ENCODE measurements around the gene ABLIM2.
A peak's percentile ranks its signal among the peaks of the same experiment; 100 is the strongest.

ABLIM2 gene

DNA sequence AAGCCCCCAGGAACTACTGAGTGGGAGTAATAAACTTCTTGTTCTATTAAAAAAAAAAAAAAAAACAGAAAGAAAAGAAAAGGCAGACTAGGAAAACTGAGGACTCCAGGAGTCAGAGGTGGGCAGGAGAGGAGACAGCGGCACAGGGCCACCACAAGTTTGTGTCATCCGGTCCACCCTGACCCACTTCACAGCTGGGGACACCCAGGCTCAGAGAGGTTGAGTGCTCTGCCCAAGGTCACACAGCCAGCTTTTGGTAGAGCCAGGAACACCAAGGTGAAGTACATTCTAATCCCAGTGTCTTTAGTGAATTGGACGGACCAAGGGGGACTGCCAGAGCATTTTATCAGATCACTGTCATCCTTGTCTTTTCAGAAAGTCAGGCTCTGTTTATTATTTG lies 16.4 kb upstream of the ABLIM2 start:
- DNase-seq (ENCODE audit: low read depth in 2 of 2): no peak

DNA sequence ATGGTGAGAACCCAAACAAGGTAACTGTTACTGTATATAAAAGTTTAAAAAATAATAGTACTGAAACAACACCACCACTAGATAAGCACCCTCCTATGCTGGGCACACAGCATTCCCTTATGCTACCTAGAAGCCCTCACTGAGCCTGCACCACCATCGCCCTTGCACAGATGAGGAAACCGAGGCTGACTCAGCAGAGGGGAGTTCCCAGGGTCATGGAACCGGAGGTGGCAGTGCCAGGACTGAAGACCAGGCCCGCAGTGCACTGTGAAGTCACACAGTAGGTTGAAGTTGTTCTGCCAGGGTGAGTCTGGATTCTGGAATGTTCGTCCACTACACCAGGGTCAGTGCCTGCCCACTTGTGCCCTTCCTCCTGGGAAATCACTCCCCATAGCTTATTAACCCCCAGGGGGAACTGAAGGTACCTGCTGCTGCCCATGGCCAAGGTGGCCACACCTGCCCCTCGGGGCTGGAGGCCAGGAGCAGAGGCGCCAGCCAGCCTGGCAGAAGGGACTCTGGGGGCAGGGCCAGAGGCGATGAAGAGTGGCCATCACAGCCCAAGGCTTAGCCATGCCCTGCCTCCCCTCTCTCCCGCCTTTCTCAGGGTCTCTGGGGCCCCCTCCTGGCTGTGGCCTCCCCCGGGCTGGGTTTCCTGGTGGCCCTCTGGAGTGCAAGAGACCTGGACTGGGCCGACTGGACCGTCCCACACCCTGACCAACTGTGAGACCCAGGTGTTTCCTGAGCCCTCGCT lies 15.1 kb upstream of the ABLIM2 start:
- no peak for DNase-seq (ENCODE audit: low read depth in 2 of 2)

DNA sequence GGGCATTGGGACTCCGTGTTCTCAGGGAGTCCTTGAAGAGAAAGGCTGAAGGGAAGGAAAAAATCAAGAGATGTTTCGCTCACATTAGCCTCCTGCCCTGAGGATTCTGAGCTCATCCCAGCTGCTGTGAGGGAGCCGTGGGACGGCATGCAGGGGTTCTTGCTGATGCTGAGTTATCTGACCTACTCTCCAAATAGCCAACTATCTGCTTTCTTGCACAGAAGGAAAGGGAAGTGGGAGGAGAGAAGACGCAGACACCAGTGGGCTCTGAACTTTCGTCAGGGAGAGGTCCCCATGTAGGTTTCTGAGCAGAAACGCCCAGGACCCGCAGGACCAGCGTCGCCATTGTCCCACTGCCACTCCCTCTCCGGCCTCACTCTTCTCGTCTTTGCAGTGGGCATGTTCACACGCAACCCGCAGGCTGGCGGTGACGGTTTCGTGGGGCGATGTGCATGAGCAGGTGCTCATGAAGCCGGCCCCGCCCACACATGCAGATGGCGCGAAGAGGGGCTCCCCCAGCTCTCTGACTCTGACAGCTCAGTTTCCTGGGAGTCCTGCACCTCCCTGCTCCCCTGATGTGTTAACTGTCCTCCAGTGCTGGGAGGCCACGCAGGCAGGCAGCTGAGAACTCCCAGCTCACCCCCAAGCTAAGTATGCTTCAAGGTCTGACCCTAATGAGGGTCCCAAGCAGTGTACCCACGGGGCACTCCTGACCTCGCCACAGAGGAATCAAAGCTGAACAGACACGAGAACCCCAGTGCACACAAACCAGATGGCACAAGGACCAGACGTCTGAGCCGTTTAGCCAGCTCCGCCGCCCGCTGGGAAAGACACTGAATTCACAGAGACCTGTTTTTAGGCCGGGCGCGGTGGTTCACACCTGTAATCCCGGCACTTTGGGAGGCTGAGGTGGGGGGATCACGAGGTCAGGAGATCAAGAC lies 13.6 kb upstream of the ABLIM2 start:
- peak in 1 of 2 donors; percentile 28 for DNase-seq (ENCODE audit: low read depth in 2 of 2)

DNA sequence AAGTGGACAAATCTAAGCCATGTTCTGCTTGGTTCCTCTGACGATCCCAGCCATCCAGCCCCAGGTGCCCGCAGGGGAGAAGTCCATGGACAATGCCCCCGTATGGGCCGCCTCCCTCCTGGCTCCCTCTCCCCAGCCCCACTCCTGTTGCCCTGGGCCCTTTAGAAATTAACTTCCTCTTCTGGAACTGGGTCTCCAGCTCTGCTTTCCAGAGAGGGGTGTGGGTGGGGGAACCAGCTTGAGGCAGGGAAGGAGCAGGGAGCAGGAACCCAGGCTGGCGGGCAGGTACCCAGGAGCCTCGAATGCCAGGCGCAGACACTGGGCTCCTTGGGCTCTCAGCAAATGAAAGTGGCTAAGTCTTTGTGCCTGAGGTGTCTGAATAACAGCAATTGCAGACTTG lies 12.7 kb upstream of the ABLIM2 start:
- no peak for DNase-seq (ENCODE audit: low read depth in 2 of 2)

DNA sequence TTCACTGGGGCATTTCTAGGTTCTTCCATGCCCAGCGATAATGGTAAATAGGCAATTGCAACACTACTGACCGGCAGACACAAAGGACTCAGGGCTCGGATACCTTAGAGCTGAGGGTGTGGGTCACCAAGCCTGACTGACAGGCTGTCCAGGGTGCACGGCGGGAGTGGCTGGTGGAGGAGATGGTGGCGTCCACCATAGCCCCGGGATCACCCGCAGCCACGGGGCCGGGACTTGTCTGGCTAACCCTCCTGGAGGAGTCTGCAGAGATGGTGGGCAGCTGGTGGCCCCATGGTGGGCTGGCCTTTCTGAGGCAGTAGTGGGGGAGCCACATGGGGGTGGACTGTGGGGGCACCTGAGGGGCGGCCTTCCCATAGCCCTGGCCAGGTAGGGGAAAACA lies 11.7 kb upstream of the ABLIM2 start:
- no peak for DNase-seq (ENCODE audit: low read depth in 2 of 2)

DNA sequence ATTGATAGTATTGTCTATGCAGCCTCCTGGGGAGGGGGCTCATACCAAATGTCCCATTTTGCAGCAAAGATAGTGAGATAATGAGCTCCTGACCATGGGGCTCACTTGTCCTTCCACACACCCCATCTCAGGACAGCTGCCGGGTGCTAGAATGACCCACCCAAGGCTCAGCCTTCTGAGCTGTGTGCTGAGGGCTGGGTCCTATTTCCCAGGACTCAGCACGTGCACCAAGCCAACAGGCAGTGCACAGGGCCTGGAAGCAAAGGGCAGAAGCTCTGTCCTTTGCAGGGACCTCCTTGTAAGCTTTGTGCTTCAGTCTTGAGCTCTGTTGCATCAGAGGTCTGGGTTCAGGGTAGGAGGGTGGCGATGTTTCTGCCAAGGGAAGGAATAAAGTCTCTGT lies 11.2 kb upstream of the ABLIM2 start:
- no peak for DNase-seq (ENCODE audit: low read depth in 2 of 2)

DNA sequence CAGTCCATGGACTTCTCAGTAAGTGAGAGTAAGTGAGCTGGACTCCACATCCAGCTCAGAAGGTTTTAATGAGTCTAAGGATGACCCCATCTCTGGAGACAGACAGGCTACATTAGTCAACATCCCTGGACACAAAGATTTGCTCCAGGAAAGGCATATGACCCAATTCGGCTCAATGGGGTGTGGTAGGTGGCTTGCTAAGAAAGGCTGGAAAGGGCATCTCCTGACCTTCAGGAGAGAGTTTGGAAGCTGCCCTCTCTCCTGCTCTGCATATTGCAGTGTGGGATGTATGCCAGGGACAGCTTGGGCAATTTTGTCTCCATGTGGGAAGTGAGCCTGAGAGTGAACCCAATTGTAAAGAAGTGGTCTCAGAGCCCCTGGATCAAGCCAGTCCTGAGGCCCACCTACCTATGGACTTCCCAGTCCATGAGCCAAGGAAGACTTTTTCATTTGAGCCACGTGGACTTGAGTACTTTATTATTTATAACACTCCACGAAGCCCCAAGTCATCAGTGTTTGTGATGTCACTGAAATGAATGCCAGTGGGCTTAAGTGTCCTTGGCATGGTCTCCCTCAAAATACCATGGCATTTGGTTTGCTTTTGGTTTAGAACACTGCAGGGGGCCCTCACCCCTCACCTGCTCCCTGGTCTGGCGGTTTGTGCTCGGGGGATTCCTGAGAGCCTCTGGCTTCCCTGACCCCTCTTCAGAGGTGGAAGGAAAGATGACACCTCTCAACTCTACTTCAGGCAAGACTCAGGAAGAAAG lies 10.4 kb upstream of the ABLIM2 start:
- no peak for DNase-seq (ENCODE audit: low read depth in 2 of 2)

DNA sequence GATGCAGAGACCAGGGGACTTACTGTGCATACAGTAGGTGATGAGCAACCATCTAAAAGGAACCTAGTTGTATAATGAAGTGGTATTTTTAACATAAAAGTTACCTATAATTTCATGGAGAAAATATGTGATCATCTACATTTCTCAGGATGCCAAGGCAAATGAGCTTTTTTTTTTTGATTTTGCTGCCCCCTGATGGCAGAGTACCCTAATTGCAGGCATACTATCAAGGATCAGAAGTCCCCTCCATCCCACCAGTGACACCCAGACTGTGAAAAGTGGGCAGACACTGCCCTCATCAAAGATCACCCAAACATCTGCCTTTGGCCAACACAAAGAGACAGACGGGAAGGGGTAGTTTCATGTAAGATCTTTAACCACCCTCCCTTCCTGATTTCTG lies 9.6 kb upstream of the ABLIM2 start:
- no peak for DNase-seq (ENCODE audit: low read depth in 2 of 2)

DNA sequence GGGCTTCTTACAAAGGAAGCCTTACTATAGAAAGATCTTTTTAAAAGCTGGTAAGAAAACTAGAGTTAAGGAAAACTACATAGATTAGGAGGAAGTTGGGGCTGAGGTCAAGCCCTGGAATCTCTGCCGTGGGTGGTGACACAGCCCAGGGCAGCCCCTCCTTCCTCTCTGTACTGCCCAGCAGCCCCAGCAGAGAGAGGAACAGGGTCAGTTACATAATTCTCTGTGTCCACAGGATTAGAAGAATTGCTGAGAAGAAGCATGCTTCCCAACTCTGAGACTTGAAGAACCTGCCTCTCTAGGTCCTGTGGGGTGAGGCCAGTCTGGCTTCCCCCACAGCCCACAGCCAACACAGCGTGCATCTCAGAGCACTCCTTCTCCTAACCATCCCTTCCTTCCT lies 9.2 kb upstream of the ABLIM2 start:
- DNase-seq (ENCODE audit: low read depth in 2 of 2): no peak

DNA sequence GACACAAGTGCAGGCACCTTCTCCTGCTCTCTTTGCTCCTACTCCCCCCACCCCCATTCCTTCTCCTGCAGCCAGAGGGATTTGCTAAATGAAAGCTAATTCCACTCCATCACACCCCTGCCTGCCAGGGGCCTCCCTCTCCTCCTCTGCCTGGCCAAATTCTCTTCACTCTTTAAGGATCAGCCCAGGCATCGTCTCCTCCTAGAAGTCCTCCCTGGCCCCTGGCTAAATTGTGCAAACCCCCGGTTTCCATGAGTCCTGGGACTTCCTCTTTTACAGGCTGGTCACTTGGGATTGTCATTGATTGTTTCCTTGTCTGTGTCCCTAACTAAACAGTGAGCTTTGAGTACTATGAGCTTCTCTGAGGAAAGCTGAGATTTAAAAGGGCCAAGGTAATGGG lies 8.7 kb upstream of the ABLIM2 start:
- no peak for DNase-seq (ENCODE audit: low read depth in 2 of 2)

DNA sequence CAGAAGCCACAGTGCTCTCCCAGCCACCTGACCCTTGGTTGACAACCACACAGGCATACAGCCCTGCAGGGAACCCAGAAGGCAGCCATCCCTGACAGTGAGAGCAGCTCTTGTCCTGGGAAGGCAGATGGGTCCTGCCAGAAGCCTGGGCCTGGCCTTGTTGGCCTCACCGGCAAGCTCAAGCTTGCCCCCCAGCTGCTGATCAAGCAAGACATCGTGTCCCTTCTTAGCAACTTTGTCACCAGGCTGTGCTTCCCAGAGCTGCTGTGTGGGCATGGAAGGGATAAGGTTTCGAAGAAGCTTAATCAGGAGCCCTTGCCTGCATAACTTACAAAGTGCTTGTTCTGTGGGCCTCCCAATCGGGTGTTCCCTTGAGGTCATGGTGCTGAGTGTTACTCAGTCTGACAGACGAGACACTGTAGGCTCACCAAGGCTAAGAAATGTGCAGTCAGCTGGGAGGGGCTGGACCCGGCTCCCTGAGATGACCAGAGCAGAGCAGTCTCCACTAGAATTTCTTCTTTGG lies 6.8 kb upstream of the ABLIM2 start:
- no peak for DNase-seq (ENCODE audit: low read depth in 2 of 2)

DNA sequence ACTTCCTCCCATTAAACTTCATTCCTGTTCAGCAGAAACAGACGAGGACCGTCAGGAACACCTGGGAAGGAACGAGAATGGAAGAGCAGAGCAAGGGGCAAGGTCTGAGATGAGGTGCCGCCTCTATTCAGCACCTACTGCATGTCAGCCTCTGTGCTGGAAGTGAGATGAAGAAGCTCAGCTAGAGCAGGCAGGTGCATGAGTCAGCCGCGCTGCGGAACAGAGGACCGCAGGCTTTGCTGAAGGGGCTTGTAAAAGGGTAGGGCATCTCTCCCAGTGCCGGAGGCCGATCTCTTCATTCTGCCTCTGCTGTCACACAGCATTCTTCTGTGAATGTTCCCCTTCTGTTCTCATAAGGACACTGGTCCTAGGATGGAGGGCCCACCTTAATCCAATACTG lies 6.1 kb upstream of the ABLIM2 start:
- no peak for DNase-seq (ENCODE audit: low read depth in 2 of 2)

DNA sequence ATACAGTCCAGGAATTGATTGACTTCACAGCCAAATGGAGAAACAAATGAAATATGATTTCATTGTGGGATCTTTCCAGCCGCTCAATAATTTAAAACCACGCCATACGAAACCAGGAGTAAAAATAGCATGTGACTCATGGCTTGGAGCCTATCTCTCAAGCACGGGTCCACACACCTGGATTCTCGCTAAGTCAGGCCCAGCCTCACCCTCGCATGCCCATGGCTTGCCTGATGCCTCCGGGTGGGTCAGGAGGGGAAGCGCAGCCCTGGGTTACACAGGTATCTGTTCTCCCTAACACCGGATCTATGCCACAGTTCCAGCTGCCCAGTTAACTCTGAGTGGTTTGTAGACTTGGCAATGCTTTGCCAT lies 5.6 kb upstream of the ABLIM2 start:
- DNase-seq (ENCODE audit: low read depth in 2 of 2): no peak

DNA sequence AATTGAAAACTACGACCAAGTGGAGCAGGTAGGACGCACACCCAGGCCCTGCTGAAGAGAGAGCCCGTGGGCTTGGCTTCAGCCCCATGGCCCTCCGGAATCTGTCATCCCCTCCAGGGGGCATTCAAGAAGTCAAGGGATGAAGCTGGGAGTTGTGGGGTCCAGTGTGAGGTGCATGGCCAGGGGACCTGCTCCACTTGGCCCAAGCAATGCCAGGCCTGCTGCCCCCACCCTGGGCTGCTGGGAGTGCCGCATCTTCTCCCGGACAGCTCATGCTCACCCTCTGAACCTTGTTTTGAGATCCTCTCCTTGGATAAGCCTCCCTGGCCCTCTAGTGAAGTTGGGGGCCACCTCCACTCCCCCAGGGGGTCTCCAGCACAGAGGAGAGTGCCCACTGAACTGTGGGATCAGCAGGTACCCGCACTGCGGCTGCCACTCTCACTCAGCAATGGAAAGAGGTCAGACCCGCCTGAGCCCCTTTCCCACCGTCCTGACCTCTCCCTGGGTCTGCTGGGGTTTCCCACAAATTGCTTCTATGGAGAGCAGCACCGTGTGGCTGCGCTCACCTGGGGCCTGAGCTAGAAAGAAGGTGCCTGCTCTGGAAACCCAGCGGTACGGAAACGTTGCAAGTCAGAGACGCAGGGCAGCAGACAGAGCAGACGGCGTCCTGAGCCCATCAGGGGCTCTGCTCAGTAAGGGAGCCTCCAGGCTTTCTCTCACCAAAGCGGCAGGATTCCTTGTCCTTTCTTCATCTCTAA lies 5.0 kb upstream of the ABLIM2 start:
- DNase-seq (ENCODE audit: low read depth in 2 of 2): no peak

DNA sequence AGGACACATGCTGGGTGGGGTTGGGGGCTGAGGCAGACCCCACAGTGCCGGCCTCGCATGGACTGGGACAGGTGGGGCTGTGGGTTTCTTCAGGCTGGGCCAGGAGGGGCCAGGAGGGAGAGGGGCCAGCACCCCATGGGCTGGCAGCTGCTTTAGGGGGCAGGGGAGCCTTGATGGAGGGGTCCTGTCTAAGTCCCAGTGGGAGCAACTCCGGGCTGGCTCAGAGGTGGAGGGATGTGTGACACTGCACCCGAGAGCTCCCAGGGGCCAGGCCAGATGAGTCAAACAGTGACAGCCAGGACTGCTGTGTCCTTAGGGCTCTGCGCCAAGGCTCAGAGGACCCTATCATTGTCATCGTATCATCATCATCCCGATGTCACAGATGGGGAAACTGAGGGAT lies 4.4 kb upstream of the ABLIM2 start:
- DNase-seq (ENCODE audit: low read depth in 2 of 2): no peak

DNA sequence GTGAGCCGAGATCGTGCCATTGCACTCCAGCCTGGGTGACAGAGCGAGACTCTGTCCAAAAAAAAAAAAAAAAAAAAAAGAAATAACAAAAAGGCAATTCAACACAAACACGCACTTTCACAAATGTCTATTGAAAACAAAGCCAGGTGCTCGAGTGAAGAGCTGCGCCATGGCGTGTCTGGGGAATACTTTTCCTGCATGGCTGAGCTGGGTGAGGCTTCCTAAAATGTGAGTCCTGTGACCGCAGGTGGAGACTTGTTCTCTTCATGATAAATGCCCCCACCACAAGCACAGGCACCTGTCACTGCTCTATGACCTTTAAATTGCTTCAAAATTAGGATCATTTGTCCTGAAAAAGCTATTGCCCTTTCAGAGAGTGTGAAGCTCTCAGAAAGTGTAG lies 4.0 kb upstream of the ABLIM2 start:
- no peak for DNase-seq (ENCODE audit: low read depth in 2 of 2)

DNA sequence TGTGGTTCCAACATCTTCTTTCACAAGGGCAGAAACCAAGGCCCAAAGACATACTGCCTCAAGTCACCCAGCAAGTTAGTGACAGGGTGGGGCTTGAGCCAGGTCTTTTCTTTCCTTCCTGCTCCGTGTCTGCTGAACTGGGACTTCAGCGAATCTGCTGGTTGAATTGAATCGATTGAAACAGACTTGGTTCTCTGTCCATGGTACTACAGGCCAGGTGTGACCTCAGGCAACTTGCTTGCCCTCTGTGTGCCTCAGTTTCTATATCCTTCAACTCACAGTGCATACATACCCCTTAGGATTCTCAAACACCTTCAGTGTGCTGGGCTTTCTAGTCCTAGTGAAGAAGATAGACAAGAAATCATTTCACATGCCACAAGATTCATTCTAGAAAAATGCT lies 2.0 kb upstream of the ABLIM2 start:
- no peak for DNase-seq (ENCODE audit: low read depth in 2 of 2)

DNA sequence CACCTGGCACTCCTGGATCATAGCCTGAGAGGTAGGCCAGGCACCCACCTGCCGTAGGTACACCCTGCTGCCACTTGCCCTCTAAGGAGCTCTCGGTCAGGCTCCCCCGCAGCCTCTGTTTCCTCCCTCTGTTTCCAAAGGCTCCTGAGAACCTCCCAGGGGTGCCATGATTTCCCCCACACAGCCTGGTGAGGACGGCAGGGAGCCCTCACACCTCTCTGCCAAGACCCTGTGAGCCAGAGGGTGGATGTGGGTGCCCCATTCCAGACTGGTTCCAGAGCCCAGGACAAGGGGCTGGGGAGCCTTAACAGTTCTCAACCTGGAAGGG lies 1.6 kb upstream of the ABLIM2 start:
- no peak for DNase-seq (ENCODE audit: low read depth in 2 of 2)

DNA sequence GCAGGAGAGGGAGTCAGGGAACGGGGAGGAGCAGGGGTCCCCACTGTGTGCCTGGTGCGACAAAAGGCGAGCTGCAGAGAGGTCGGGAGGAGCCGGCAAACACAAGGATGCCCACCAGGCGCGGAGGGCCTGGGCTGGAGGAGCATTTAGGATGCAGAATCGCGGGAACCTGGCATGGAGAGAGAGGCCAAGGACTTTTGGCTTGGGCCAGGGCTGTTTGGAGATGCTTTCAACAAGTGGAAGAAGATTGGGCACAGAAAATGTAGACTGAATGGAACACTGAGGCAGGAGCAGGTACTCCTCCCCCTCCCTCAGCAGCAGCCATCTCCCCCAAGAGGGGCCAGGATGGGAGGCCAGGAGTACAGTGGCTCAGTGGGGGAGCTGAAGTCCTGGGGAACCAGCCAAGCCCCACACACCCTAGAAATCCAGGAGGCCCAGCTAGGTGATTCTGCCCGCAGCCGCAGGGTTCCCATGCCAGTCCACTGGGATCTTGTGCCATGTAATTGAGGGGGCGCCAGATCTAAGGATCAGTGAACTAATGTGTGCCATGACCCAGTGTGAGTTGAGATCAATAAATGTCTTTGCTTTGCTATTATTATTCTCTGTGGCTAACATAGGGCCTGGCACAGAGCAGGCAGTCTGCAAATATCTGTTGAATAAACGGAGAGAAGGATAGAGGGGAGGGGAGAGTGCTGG lies 1.1 kb upstream of the ABLIM2 start:
- no peak for DNase-seq (ENCODE audit: low read depth in 2 of 2)

DNA sequence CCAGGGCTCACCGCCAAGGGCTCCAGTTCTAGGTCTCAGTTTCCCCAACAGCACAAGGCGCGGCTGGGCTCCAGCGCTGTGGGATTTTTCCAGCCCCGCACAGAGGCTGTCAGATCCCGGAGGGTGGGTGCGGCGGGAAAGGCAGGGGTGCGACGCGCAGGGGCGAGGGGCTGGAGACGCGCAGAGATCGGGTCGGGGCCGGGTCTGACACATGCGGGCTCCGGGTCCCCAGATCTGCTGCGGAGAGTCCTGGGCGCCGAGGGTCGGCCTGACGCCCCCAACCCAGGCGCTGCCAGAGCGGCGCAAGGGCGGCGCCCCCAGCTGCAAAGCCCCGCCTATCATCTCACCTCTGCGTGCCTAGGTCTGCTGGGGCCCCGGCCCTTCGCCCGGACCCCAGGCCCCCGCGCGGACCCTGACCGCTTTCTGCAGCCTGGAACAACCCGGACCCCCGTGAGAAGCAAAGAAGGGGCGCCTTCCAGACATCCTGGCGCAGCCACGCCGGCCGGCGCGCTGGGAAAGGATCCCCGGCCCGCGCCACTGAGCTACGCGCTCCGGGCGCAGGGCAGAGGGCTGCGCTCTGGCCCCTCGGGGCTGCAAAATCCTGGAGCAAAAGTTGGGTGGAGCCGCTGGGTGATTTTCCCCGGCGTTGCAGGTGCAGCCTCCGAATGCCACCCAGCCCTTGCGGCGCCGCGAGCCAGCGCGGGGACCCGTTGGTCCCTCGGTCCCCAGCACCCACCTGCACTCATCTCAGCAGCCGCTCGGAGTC lies 486 bp downstream of the ABLIM2 start:
- DNase-seq (ENCODE audit: low read depth in 2 of 2): no peak
